ENCODE measurements around the gene BTBD9. TPM values are rescaled to one million over a fixed set of nuclear protein-coding genes. Genes with fewer than 3 reads are reported as not detected.

The BTBD9 gene
- total RNA-seq, 1 donor from 2014 or later = 18.1 TPM

- TF ChIP-seq CTCF (IDR thresholded peaks at IDR 0.05) = no peak
- Mint-ChIP-seq H3K27me3 (ENCODE audit: unreplicated experiment) (no peaks in the 10 kb centered on the region), H3K36me3 (ENCODE audit: unreplicated experiment) (peaks cover 13% of the 10 kb centered on the region), H3K27ac (ENCODE audit: unreplicated experiment) (no peak overlapping the region), H3K4me3 (ENCODE audit: unreplicated experiment) (no peak overlapping the region), H3K4me1 (ENCODE audit: unreplicated experiment) (no peaks in the 10 kb centered on the region), H3K9me3 (ENCODE audit: unreplicated experiment) (no peaks in the 10 kb centered on the region)
- no peak for DNase-seq (ENCODE audit: extremely low spot score, unreplicated experiment)
Observed at GRCh38 chr6:38588631-38589366, 50.9 kb downstream of the BTBD9 start.

- Mint-ChIP-seq H3K4me3 (ENCODE audit: unreplicated experiment) (no peak overlapping the region), H3K36me3 (ENCODE audit: unreplicated experiment) (peaks cover 10% of the 10 kb centered on the region), H3K4me1 (ENCODE audit: unreplicated experiment) (no peaks in the 10 kb centered on the region), H3K9me3 (ENCODE audit: unreplicated experiment) (no peaks in the 10 kb centered on the region), H3K27me3 (ENCODE audit: unreplicated experiment) (no peaks in the 10 kb centered on the region), H3K27ac (ENCODE audit: unreplicated experiment) (no peak overlapping the region)
- no peak for DNase-seq (ENCODE audit: extremely low spot score, unreplicated experiment)
- no peak for TF ChIP-seq CTCF (IDR thresholded peaks at IDR 0.05)
Observed at GRCh38 chr6:38587766-38588362, 51.9 kb downstream of the BTBD9 start.

- no peaks in the 10 kb centered on the region for H3K27me3 Mint-ChIP-seq (ENCODE audit: unreplicated experiment)
- TF ChIP-seq CTCF (IDR thresholded peaks at IDR 0.05) = no peak
- no peaks in the 10 kb centered on the region for H3K9me3 Mint-ChIP-seq (ENCODE audit: unreplicated experiment)
- DNase-seq (ENCODE audit: extremely low spot score, unreplicated experiment) = no peak
- H3K36me3 Mint-ChIP-seq (ENCODE audit: unreplicated experiment) = peaks cover 4% of the 10 kb centered on the region
- no peaks in the 10 kb centered on the region for H3K4me1 Mint-ChIP-seq (ENCODE audit: unreplicated experiment)
- no peak overlapping the region for H3K27ac Mint-ChIP-seq (ENCODE audit: unreplicated experiment)
- H3K4me3 Mint-ChIP-seq (ENCODE audit: unreplicated experiment) = no peak overlapping the region
Observed at GRCh38 chr6:38586992-38587391, 52.7 kb downstream of the BTBD9 start.

GRCh38 chr6:38584731-38585130, 55.0 kb downstream of the BTBD9 start:
- H3K4me1 Mint-ChIP-seq (ENCODE audit: unreplicated experiment) = no peaks in the 10 kb centered on the region
- DNase-seq (ENCODE audit: extremely low spot score, unreplicated experiment) = no peak
- no peak for TF ChIP-seq CTCF (IDR thresholded peaks at IDR 0.05)
- peaks cover 3% of the 10 kb centered on the region for H3K36me3 Mint-ChIP-seq (ENCODE audit: unreplicated experiment)
- H3K27me3 Mint-ChIP-seq (ENCODE audit: unreplicated experiment) = no peaks in the 10 kb centered on the region
- H3K9me3 Mint-ChIP-seq (ENCODE audit: unreplicated experiment) = no peaks in the 10 kb centered on the region
- no peak overlapping the region for H3K27ac Mint-ChIP-seq (ENCODE audit: unreplicated experiment)
- H3K4me3 Mint-ChIP-seq (ENCODE audit: unreplicated experiment) = no peak overlapping the region

- H3K27ac Mint-ChIP-seq (ENCODE audit: unreplicated experiment) = no peak overlapping the region
- no peaks in the 10 kb centered on the region for H3K27me3 Mint-ChIP-seq (ENCODE audit: unreplicated experiment)
- H3K4me1 Mint-ChIP-seq (ENCODE audit: unreplicated experiment) = no peaks in the 10 kb centered on the region
- no peak for DNase-seq (ENCODE audit: extremely low spot score, unreplicated experiment)
- TF ChIP-seq CTCF (IDR thresholded peaks at IDR 0.05) = no peak
- H3K36me3 Mint-ChIP-seq (ENCODE audit: unreplicated experiment) = peaks cover 3% of the 10 kb centered on the region
- H3K4me3 Mint-ChIP-seq (ENCODE audit: unreplicated experiment) = no peak overlapping the region
- H3K9me3 Mint-ChIP-seq (ENCODE audit: unreplicated experiment) = no peaks in the 10 kb centered on the region
Observed at GRCh38 chr6:38583523-38583922, 56.2 kb downstream of the BTBD9 start.

Data from osteocyte (in vitro differentiated cells).